HCT116 (cell line): ENCODE data around the gene PSORS1C2. TPM values are rescaled to one million over a fixed set of nuclear protein-coding genes. Genes with fewer than 3 reads are reported as not detected.

Experiments used
- ATAC-seq: fragments of 200-7000 bp; cut with Tn5 transposase; 2 replicates; pipeline ENCODE4 v1.9.1; 2020; ENCODE audit warnings: mild to moderate bottlenecking, moderate library complexity
- BruUV-seq: library from RNA; stranded (reverse); fragments of 400-500 nt; replicated peaks from 2 replicates; lab custom pipeline; 2021; lab: Mats Ljungman, UMichigan
- CTCF ChIA-PET: fragments of 300-600 bp; sonication (Branson Sonifier 250); formaldehyde crosslinking; loops from one replicate; lab custom pipeline; 2021; ENCODE audit warnings: antibody characterized with exemption; lab: Charles Lee
- POLR2A ChIA-PET: fragments of 300-600, 350-600 bp; sonication (Branson Sonifier 250); formaldehyde crosslinking; loops from one replicate; lab custom pipeline; 2021; ENCODE audit warnings: antibody characterized with exemption; lab: Charles Lee
- RAD21 ChIA-PET, 2 experiments: fragments of 300-600 bp; sonication (Branson Sonifier 250); formaldehyde crosslinking; loops; one replicate each; lab custom pipeline; 2023; ENCODE audit warnings: low total read pairs in 2 of 2; ENCODE audit not compliant: uncharacterized antibody in 2 of 2, unreplicated experiment in 2 of 2, low non-redundant PET in 1 of 2; lab: Charles Lee
- DNase-seq: peaks from one replicate; pipeline ENCODE4 v3.0.0-alpha.2; 2010; ENCODE audit warnings: low read depth, low spot score
- H2AFZ ChIP-seq: fragments of 200-600 bp; shearing (Covaris generic), sonication (generic); 2 replicates; pipeline ENCODE4 v1.6.1; 2017; ENCODE audit warnings: low read depth, mixed run types, mixed read lengths, antibody characterized with exemption, low read length; ENCODE audit not compliant: poor library complexity, severe bottlenecking
- H3K27ac ChIP-seq: 2 replicates; pipeline ENCODE4 v1.5.1; 2012; ENCODE audit warnings: low read depth, low read length
- H3K27me3 ChIP-seq: fragments of 200-600 bp; sonication (generic); 2 replicates; pipeline ENCODE4 v1.6.1; 2016; ENCODE audit warnings: mixed run types, low read length, mixed read lengths; ENCODE audit not compliant: insufficient read depth
- H3K36me3 ChIP-seq, 2 experiments: fragments of 200-500 bp in 1 of 2; fragments of 200-600 bp in 1 of 2; sonication (Bioruptor generic) in 1 of 2; sonication (generic) in 1 of 2; 2 replicates each; pipeline versions ENCODE4 v1.5.1 to v1.6.1; 2014 to 2016; ENCODE audit warnings: low read length in 2 of 2, inconsistent platforms in 1 of 2, mixed read lengths in 1 of 2, mixed run types in 1 of 2; ENCODE audit not compliant: insufficient read depth in 2 of 2, control insufficient read depth in 1 of 2
- H3K4me1 ChIP-seq, 2 experiments: fragments of 200-600 bp in 1 of 2; sonication (generic) in 1 of 2; 2 replicates each; pipeline versions ENCODE4 v1.5.1 to v1.6.1; 2012 to 2017; ENCODE audit warnings: low read length in 2 of 2, inconsistent platforms in 1 of 2, mild to moderate bottlenecking in 1 of 2, mixed read lengths in 1 of 2, mixed run types in 1 of 2, moderate library complexity in 1 of 2; ENCODE audit not compliant: insufficient read depth in 2 of 2, control insufficient read depth in 1 of 2
- H3K4me2 ChIP-seq: fragments of 200-600 bp; sonication (generic); 2 replicates; pipeline ENCODE4 v1.6.1; 2017; ENCODE audit warnings: mixed run types, low read length, mixed read lengths
- H3K4me3 ChIP-seq, 2 experiments: fragments of 200-600 bp in 1 of 2; sonication (generic) in 1 of 2; replicated peaks in 1 of 2; 2 replicates each; pipeline ENCODE4 v1.5.1; 2011 to 2016; ENCODE audit warnings: low read length in 2 of 2, control low read depth in 1 of 2, low read depth in 1 of 2, mild to moderate bottlenecking in 1 of 2, mixed read lengths in 1 of 2, mixed run types in 1 of 2
- H3K79me2 ChIP-seq: fragments of 200-600 bp; sonication (generic); 2 replicates; pipeline ENCODE4 v1.6.1; 2017; ENCODE audit warnings: mild to moderate bottlenecking, mixed run types, low read length, moderate library complexity, mixed read lengths; ENCODE audit not compliant: insufficient read depth
- H3K9ac ChIP-seq: fragments of 200-600 bp; sonication (generic); 2 replicates; pipeline ENCODE4 v1.6.1; 2016; ENCODE audit warnings: low read length, mixed read lengths
- H3K9me2 ChIP-seq: fragments of 200-600 bp; sonication (generic), shearing (Covaris generic); 2 replicates; pipeline ENCODE4 v1.6.1; 2017; ENCODE audit warnings: mixed run types, mild to moderate bottlenecking, moderate library complexity; ENCODE audit not compliant: insufficient read depth
- H3K9me3 ChIP-seq, 2 experiments: fragments of 200-500 bp in 1 of 2; fragments of 200-600 bp in 1 of 2; sonication (Bioruptor generic) in 1 of 2; sonication (generic) in 1 of 2; 2 replicates each; pipeline ENCODE4 v1.6.1; 2014 to 2017; ENCODE audit warnings: low read length in 2 of 2, mixed read lengths in 2 of 2, inconsistent platforms in 1 of 2, low read depth in 1 of 2, mild to moderate bottlenecking in 1 of 2, mixed run types in 1 of 2, moderate library complexity in 1 of 2; ENCODE audit not compliant: control insufficient read depth in 1 of 2, insufficient read depth in 1 of 2
- H4K20me1 ChIP-seq: fragments of 200-600 bp; sonication (generic), shearing (Covaris generic); 2 replicates; pipeline ENCODE4 v1.6.1; 2017; ENCODE audit warnings: mixed run types, mild to moderate bottlenecking, moderate library complexity; ENCODE audit not compliant: insufficient read depth
- CBX3 ChIP-seq: IDR thresholded peaks from 2 replicates; pipeline ENCODE4 v1.6.1; 2012; ENCODE audit warnings: low read depth
- CEBPB ChIP-seq: IDR thresholded peaks from 2 replicates; pipeline ENCODE4 v1.6.1; 2012; ENCODE audit warnings: low read depth
- EGR1 ChIP-seq: IDR thresholded peaks from 2 replicates; pipeline ENCODE4 v1.6.1; 2012; ENCODE audit warnings: low read depth
- EZH2 ChIP-seq: fragments of 200-600 bp; sonication (generic); IDR thresholded peaks from 2 replicates; pipeline ENCODE4 v1.6.1; 2017; ENCODE audit warnings: antibody characterized with exemption, mixed run types
- EZH2phosphoT487 ChIP-seq: fragments of 200-600 bp; IDR thresholded peaks from 2 replicates; pipeline ENCODE4 v1.6.1; 2018; ENCODE audit warnings: antibody characterized with exemption, borderline replicate concordance
- FOSL1 ChIP-seq: IDR thresholded peaks from 2 replicates; pipeline ENCODE4 v1.6.1; 2012; ENCODE audit warnings: low read depth
- JUND ChIP-seq: IDR thresholded peaks from 2 replicates; pipeline ENCODE4 v1.6.1; 2012
- POLR2A ChIP-seq: IDR thresholded peaks from 2 replicates; pipeline ENCODE4 v1.7.0; 2011; ENCODE audit warnings: borderline replicate concordance; ENCODE audit not compliant: insufficient read depth, insufficient read length; ENCODE audit errors: extremely low read depth
- POLR2AphosphoS5 ChIP-seq: IDR thresholded peaks from 2 replicates; pipeline ENCODE4 v1.6.1; 2011; ENCODE audit warnings: mild to moderate bottlenecking, low read depth, low read length, moderate library complexity
- RAD21 ChIP-seq: IDR thresholded peaks from 2 replicates; pipeline ENCODE4 v1.6.1; 2012; ENCODE audit warnings: low read depth, mild to moderate bottlenecking
- REST ChIP-seq: IDR thresholded peaks from 2 replicates; pipeline ENCODE4 v1.6.1; 2012; ENCODE audit warnings: low read depth
- SP1 ChIP-seq: IDR thresholded peaks from 2 replicates; pipeline ENCODE4 v1.6.1; 2012; ENCODE audit warnings: low read depth
- YY1 ChIP-seq: IDR thresholded peaks from 2 replicates; pipeline ENCODE4 v1.6.1; 2011; ENCODE audit warnings: low read length, low read depth, moderate library complexity, mild to moderate bottlenecking; ENCODE audit not compliant: insufficient replicate concordance; ENCODE audit errors: extremely low read depth
- ZFX ChIP-seq: fragments of 450-650 bp; IDR thresholded peaks from 2 replicates; pipeline ENCODE4 v1.6.1; 2017
- ZNF274 ChIP-seq: fragments of 200-500 bp; sonication (Bioruptor generic); IDR thresholded peaks from 2 replicates; pipeline ENCODE4 v1.6.1; 2014; ENCODE audit warnings: mild to moderate bottlenecking, low read depth, low read length, inconsistent platforms
- intact Hi-C: fragments of 100-400 bp; cut with micrococcal nuclease; formaldehyde crosslinking; loops from 2 replicates; pipeline ENCODE4 v1.10.0; 2022
- total RNA-seq: library from RNA; stranded (reverse); gene quantifications from one replicate; pipeline ENCODE4 v1.2.1, GENCODE V29; 2021; ENCODE audit not compliant: unreplicated experiment
- TF ChIP-seq, protein P1 (sequence below): IDR thresholded peaks from 2 replicates; pipeline ENCODE4 v1.6.1; 2012

PSORS1C2 gene
- total RNA-seq, 1 experiment from 2014 or later, result not detected

- DNase-seq (no peak), ATAC-seq (no peak)
- Histone ChIP-seq H3K27me3 (no peaks in the 10 kb centered on the region), H2AFZ (no peak overlapping the region), H4K20me1 (no peaks in the 10 kb centered on the region), H3K9ac (no peak overlapping the region), H3K79me2 (no peaks in the 10 kb centered on the region), H3K9me3 (no peaks in the 10 kb centered on the region), H3K27ac (no peak overlapping the region), H3K9me2 (no peaks in the 10 kb centered on the region), H3K4me2 (no peak overlapping the region), H3K4me1 (no peaks in the 10 kb centered on the region), H3K4me3 (no peak overlapping the region), H3K36me3 (peaks cover 0 to 3% of the 10 kb centered on the region in 2 experiments; a peak in 1 of 4 replicates)
- RAD21 ChIA-PET, result no interaction called here
- CTCF ChIA-PET, result no interaction called here
- intact Hi-C loops, result no loop called here
- no peak for TF ChIP-seq POLR2A
- no peak for TF ChIP-seq JUND
- no peak for TF ChIP-seq SP1
- no peak for TF ChIP-seq POLR2AphosphoS5
- no peak for TF ChIP-seq ZNF274
- no peak for TF ChIP-seq FOSL1
- no peak for TF ChIP-seq CBX3
- no peak for TF ChIP-seq EZH2phosphoT487
- TF ChIP-seq EGR1, result no peak
- no peak for TF ChIP-seq ZFX
- TF ChIP-seq YY1, result no peak
- no peak for TF ChIP-seq RAD21
- no peak for TF ChIP-seq CEBPB
- no peak for TF ChIP-seq EZH2
- TF ChIP-seq, protein P1, sequence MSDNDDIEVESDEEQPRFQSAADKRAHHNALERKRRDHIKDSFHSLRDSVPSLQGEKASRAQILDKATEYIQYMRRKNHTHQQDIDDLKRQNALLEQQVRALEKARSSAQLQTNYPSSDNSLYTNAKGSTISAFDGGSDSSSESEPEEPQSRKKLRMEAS, result no peak
- TF ChIP-seq REST, result no peak
- BruUV-seq, result no TSS peak
- POLR2A ChIA-PET, result no interaction called here
Observed at GRCh38 chr6:31144296-31144969, 5.6 kb upstream of the PSORS1C2 start.
